GM06990 (cell line): ENCODE data around the gene CETN1.

Experiments
- DNase-seq: peaks from one replicate; pipeline ENCODE4 v3.0.0-alpha.2; 2011; ENCODE audit not compliant: insufficient read length; ENCODE audit errors: extremely low read depth
- H3K27me3 ChIP-seq: replicated peaks from 2 replicates; pipeline ENCODE4 v1.6.0; 2011; ENCODE audit warnings: low read length; ENCODE audit not compliant: control insufficient read depth, insufficient read depth
- H3K36me3 ChIP-seq: 2 replicates; pipeline ENCODE4 v1.5.1; 2011; ENCODE audit warnings: low read length; ENCODE audit not compliant: control insufficient read depth, insufficient read depth
- H3K4me3 ChIP-seq: replicated peaks from 2 replicates; pipeline ENCODE4 v1.5.1; 2011; ENCODE audit warnings: low read depth, mild to moderate bottlenecking, control low read depth, low read length
- TF ChIP-seq, protein P1 (sequence below): IDR thresholded peaks from 2 replicates; pipeline ENCODE4 v1.5.1; 2011; ENCODE audit warnings: low read length, control low read depth, mild to moderate bottlenecking, inconsistent platforms; ENCODE audit not compliant: insufficient read depth, poor library complexity, severe bottlenecking

CETN1 gene

DNA sequence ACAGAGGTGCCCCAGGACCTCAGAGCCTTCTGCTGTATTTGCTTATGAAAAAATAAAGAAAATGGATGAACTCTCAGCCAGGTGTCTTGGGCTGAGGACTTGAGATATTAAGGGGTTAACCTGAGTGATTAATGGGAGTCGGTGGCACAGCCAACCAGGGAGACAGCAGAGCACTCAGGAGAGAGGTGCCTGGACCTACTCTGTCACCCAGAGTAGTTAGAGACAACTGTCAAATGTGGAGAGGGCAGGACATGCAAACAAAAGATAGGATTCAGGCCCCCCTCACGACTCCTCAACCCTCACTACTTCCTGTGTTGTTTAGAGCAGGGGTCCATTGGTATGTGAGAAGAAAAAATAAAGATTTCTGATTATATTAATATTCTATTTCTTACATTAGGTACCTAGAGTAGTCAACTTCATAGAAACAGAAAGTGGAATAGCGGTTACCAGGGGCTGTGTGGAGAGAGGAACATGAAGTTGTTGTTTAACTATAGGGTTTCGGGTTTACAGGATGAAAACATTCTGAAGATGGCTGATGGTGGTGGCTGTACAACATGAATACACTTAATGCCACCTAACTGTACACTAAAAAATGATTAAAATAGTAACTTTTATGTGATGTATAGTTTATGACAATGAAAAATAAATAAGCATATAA lies 28.6 kb upstream of the CETN1 start:
- no peaks in the 10 kb centered on the region for H3K36me3 ChIP-seq
- DNase-seq, result no peak
- TF ChIP-seq, protein P1, sequence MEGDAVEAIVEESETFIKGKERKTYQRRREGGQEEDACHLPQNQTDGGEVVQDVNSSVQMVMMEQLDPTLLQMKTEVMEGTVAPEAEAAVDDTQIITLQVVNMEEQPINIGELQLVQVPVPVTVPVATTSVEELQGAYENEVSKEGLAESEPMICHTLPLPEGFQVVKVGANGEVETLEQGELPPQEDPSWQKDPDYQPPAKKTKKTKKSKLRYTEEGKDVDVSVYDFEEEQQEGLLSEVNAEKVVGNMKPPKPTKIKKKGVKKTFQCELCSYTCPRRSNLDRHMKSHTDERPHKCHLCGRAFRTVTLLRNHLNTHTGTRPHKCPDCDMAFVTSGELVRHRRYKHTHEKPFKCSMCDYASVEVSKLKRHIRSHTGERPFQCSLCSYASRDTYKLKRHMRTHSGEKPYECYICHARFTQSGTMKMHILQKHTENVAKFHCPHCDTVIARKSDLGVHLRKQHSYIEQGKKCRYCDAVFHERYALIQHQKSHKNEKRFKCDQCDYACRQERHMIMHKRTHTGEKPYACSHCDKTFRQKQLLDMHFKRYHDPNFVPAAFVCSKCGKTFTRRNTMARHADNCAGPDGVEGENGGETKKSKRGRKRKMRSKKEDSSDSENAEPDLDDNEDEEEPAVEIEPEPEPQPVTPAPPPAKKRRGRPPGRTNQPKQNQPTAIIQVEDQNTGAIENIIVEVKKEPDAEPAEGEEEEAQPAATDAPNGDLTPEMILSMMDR, result no peak
- no peaks in the 10 kb centered on the region for H3K27me3 ChIP-seq
- H3K4me3 ChIP-seq, result no peak overlapping the region

DNA sequence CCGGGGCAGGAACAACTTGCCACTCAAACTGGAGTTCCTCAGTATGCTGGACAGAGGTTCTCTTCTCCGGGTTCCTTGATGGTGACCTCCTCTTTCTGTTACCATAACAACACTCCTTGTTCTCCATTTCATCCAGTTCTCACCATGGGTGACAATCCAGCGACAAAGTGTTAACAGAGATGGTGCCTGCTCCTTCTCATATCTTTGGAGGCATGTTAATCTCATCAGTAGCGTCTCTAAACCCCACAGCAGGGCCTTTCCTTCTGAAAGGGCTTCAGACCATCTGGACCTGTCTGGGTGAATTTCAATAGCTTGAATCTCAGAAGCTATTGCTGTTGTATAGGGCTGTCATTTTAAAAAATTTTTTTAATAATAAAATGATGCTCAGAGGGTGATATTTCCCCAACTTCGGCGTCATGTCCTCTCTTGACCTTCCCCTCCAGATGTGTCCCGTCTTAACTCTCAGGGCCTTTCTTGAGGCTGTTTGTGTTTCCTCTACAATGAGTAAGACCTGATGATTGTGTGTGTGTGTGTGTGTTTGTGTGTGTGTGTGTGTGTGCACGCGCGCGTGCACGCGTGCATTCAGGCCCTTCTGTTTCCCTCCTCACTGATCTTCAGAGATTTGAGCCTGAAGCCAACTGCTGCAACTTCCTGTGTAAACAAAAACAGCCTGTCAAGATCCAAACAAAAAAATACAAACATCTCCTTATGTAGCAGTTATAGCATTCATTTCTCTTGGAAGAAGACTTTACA lies 24.3 kb upstream of the CETN1 start:
- Histone ChIP-seq H3K36me3 (no peaks in the 10 kb centered on the region), H3K4me3 (no peak overlapping the region), H3K27me3 (no peaks in the 10 kb centered on the region)
- TF ChIP-seq, protein P1, result no peak
- no peak for DNase-seq

DNA sequence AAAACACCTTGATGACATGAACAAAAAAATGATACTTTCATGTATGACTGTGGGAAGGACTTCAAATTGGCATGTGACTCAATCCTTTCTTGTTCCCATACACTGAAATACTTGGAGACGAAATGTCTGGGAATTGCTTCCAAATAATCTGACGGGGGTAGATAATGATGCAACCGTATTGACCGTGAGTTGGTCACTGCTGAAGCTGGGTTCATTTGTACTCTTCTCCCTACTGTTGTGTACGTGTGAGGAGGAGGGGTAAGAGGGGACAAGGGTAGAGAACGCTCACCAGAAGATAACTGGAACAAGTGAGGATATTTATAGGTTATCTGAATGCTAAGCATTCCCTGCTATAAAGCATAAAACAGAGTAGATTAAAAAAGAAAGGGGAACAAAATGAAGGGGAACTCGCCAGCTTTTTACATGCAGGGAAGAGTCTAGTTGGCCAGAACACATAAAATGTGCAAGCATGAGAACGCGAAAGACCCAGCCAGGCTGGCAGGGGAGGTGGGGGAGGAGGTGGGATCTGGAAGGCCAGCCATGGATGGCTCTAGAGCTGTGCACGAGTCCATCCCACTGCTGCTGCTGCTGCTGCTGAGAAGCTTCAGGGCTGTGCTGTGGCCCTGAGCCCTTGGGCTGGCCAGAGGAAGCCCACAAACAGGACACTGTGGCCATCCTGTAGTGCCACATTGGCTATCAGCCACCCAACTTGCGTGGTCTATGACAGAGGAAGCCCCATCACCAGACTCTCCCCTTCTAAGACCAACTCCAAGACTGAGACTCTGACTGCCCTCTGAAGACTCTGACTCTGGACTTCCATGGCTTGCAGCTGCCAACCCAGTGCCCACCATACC lies 15.2 kb upstream of the CETN1 start:
- TF ChIP-seq, protein P1, result no peak
- no peaks in the 10 kb centered on the region for H3K27me3 ChIP-seq
- no peak overlapping the region for H3K4me3 ChIP-seq
- no peak for DNase-seq
- no peaks in the 10 kb centered on the region for H3K36me3 ChIP-seq

DNA sequence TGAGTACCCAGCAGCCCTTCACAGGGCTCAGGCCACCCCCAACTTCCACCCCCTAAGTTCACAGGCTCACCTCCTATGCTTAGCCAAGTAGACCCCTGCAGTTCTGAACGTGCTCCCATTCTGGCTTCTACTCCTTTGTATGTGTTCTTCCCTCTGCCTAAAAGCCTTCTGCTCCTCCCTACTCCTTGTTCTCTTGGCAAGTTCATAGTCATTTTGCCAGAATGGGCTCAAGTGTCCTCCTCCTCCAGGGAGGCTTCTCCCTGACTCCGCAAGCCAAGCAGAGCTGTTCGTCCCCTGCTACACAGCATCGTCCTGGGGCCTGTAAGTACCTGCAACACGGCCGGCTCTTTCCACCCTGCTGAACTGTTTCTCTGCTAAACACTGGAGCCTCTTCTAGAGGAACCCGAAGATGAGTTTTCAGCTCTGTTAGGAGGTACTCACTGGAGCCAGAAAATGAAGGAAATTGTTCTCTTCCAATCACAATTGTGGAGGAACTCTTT lies 14.6 kb upstream of the CETN1 start:
- no peak for DNase-seq
- H3K36me3 ChIP-seq, result no peaks in the 10 kb centered on the region
- TF ChIP-seq, protein P1, result no peak
- H3K4me3 ChIP-seq, result no peak overlapping the region
- H3K27me3 ChIP-seq, result no peaks in the 10 kb centered on the region

DNA sequence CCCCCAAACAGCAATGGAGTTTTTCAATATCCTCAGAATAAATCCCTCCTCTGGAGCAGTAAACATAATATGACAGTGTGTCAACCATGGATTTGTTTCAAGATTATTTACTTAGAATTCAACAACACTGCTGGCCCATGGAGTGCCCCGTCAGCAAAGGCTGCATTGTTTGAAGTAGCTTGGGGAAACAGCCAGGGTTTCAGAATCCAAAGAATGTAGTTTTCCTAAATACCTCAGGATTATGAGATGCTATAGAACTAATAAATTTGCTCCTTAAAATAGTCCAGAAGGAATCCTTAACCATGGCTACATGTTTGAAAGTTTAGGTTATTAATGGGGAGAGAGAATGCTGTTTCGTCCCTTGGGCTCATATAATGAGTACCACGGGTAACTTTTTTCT lies 13.1 kb upstream of the CETN1 start:
- Histone ChIP-seq H3K4me3 (no peak overlapping the region), H3K27me3 (no peaks in the 10 kb centered on the region), H3K36me3 (no peaks in the 10 kb centered on the region)
- TF ChIP-seq, protein P1, result no peak
- DNase-seq, result no peak
